HT-29 (cell line): ENCODE data around the gene PCDH19. TPM values are rescaled to one million over a fixed set of nuclear protein-coding genes. Genes with fewer than 3 reads are reported as not detected.

Experiments used
- DNase-seq: peaks from one replicate; pipeline ENCODE4 v3.0.0-alpha.2; 2015; ENCODE audit warnings: low spot score
- total RNA-seq: library from RNA; depleted of rRNA; stranded (reverse); fragments of >200 nt; shearing (Covaris generic); gene quantifications from 2 replicates; pipeline ENCODE4 v1.2.3, GENCODE V29; 2014

Gene PCDH19
- total RNA-seq, 1 experiment from 2014 or later: not detected

GRCh38 chrX:100407147-100407783, 2.8 kb downstream of the PCDH19 start:
- no peak for DNase-seq

- no peak for DNase-seq
These were observed 4.6 kb downstream of the PCDH19 start for GRCh38 chrX:100405424-100405823.

GRCh38 chrX:100404851-100405250, 5.2 kb downstream of the PCDH19 start:
- no peak for DNase-seq

- no peak for DNase-seq
These were observed 14.3 kb downstream of the PCDH19 start for GRCh38 chrX:100395781-100396180.

- DNase-seq: no peak
These were observed 28.5 kb downstream of the PCDH19 start for GRCh38 chrX:100381619-100382018.

- DNase-seq: peak; percentile 44
These were observed 30.6 kb downstream of the PCDH19 start for GRCh38 chrX:100379388-100379986.

- no peak for DNase-seq
These were observed 32.2 kb downstream of the PCDH19 start for GRCh38 chrX:100377826-100378225.

GRCh38 chrX:100376576-100376975, 33.5 kb downstream of the PCDH19 start:
- DNase-seq: no peak

- DNase-seq: no peak
These were observed 36.4 kb downstream of the PCDH19 start for GRCh38 chrX:100373673-100374072.

- DNase-seq: peak; percentile 30
These were observed 41.9 kb downstream of the PCDH19 start for GRCh38 chrX:100368167-100368566.

- DNase-seq: no peak
These were observed 46.2 kb downstream of the PCDH19 start for GRCh38 chrX:100363896-100364295.

GRCh38 chrX:100358766-100359165, 51.3 kb downstream of the PCDH19 start:
- DNase-seq: no peak

GRCh38 chrX:100356351-100356896, 53.6 kb downstream of the PCDH19 start:
- no peak for DNase-seq

- no peak for DNase-seq
These were observed 54.4 kb downstream of the PCDH19 start for GRCh38 chrX:100355680-100356079.

GRCh38 chrX:100353326-100353725, 56.7 kb downstream of the PCDH19 start:
- DNase-seq: no peak

- DNase-seq: no peak
These were observed 59.2 kb downstream of the PCDH19 start for GRCh38 chrX:100350704-100351489.

GRCh38 chrX:100349391-100349790, 60.7 kb downstream of the PCDH19 start:
- DNase-seq: no peak

GRCh38 chrX:100341142-100341510, 68.9 kb downstream of the PCDH19 start:
- DNase-seq: no peak

- no peak for DNase-seq
These were observed 69.5 kb downstream of the PCDH19 start for GRCh38 chrX:100340491-100341141.

- DNase-seq: no peak
These were observed 81.7 kb downstream of the PCDH19 start for GRCh38 chrX:100328351-100328750.

GRCh38 chrX:100319716-100320115, 90.4 kb downstream of the PCDH19 start:
- DNase-seq: no peak

GRCh38 chrX:100316987-100317386, 93.1 kb downstream of the PCDH19 start:
- no peak for DNase-seq
